GM18867 (cell line): ENCODE data around the gene HTD2.

ENCODE experiments used
- ATAC-seq: cut with Tn5 transposase; IDR thresholded peaks from one replicate; pipeline ENCODE4 v1.9.1; 2021; ENCODE audit warnings: mild to moderate bottlenecking, moderate library complexity; ENCODE audit not compliant: unreplicated experiment

HTD2 gene

GRCh38 chr3:58355179-58355578 is 48.9 kb downstream of the HTD2 start:
- ATAC-seq = peak; percentile 61

- no peak for ATAC-seq
Measured at GRCh38 chr3:58356054-58356453, 49.7 kb downstream of the HTD2 start.

- ATAC-seq = no peak
Measured at GRCh38 chr3:58357402-58357801, 51.1 kb downstream of the HTD2 start.

GRCh38 chr3:58358092-58358491 is 51.8 kb downstream of the HTD2 start:
- ATAC-seq = no peak

GRCh38 chr3:58358808-58359207 is 52.5 kb downstream of the HTD2 start:
- no peak for ATAC-seq

GRCh38 chr3:58359621-58360020 is 53.3 kb downstream of the HTD2 start:
- ATAC-seq = no peak

- no peak for ATAC-seq
Measured at GRCh38 chr3:58361866-58362265, 55.5 kb downstream of the HTD2 start.

- ATAC-seq = no peak
Measured at GRCh38 chr3:58366699-58367098, 60.4 kb downstream of the HTD2 start.

- no peak for ATAC-seq
Measured at GRCh38 chr3:58369038-58369437, 62.7 kb downstream of the HTD2 start.
